Measurements from ENCODE around the gene CLDN5. TPM values are rescaled to one million over a fixed set of nuclear protein-coding genes. Genes with fewer than 3 reads are reported as not detected.

Gene CLDN5
- total and polyA plus RNA-seq, 10 donors = 18.1 to 167 (median 63.4) TPM

DNA sequence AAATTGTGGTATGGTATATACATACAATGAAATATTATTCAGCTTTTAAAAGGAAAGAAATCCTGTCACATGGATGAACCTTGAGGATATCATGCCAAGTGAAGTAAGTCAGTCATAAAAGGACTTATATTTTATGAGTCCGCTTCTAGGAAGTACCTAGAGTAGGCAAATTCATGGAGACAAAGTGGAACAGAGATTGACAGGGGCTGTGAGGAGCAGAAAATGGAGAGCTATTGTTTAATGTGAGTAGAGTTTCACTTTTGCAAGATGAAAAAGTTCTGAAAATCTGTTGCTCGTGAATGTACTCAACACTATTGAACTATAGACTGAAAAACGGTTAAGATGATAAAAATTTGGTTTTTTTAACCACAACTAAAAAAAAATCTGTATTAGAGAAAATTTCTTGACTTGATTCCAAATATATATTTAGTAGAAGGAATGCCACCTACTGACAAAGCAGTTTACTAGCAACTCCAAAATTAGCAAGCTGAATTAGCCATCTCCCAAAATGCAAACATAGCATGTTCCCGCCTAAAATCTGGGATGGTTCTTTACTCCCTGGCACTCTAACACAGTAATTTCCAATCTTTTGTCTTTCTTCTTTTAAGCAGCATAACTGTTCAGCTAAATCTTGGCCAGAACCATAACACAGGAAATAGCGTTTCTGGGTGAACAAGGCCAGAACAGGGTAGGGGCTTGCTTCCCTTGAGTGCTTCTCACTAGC lies 46.7 kb downstream of the CLDN5 start:
- DNase-seq = no peak
- Histone ChIP-seq H3K36me3 (peaks cover 0 to 38% (median 27%) of the 10 kb centered on the region in 6 donors), H3K9me3 (no peaks in the 10 kb centered on the region), H3K4me1 (peaks cover 14 to 58% (median 42%) of the 10 kb centered on the region in 6 donors), H3K27me3 (replicated peaks in 1 of 7) (no peaks in the 10 kb centered on the region), H3K4me3 (peak overlapping the region; percentile 87 to 99 (median 97)), H3K27ac (peak overlapping the region in 6 of 8 donors; percentile 2 to 99 (median 98))
- TF ChIP-seq POLR2AphosphoS5 (IDR thresholded peaks at IDR 0.05) (no peak), POLR2A (IDR thresholded peaks at IDR 0.05) (no peak)
- TF ChIP-seq, protein P1, sequence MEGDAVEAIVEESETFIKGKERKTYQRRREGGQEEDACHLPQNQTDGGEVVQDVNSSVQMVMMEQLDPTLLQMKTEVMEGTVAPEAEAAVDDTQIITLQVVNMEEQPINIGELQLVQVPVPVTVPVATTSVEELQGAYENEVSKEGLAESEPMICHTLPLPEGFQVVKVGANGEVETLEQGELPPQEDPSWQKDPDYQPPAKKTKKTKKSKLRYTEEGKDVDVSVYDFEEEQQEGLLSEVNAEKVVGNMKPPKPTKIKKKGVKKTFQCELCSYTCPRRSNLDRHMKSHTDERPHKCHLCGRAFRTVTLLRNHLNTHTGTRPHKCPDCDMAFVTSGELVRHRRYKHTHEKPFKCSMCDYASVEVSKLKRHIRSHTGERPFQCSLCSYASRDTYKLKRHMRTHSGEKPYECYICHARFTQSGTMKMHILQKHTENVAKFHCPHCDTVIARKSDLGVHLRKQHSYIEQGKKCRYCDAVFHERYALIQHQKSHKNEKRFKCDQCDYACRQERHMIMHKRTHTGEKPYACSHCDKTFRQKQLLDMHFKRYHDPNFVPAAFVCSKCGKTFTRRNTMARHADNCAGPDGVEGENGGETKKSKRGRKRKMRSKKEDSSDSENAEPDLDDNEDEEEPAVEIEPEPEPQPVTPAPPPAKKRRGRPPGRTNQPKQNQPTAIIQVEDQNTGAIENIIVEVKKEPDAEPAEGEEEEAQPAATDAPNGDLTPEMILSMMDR (IDR thresholded peaks at IDR 0.05 in 8 of 11, conservative IDR thresholded peaks at IDR 0.05 in 3 of 11) = peak in 3 of 11 experiments; percentile 13 to 40 (median 31)
- intact Hi-C loops (cut with DNase I; ENCODE audit: low total_unique reads) = loop anchor here (10.0 kb wide), 1 partner anchor 333 kb away; the partner anchor contains the start of gene ESS2
- WGBS, 5 donors = 14 to 24% (median 21%) methylated on average over 5 of the region's 5 CpGs

DNA sequence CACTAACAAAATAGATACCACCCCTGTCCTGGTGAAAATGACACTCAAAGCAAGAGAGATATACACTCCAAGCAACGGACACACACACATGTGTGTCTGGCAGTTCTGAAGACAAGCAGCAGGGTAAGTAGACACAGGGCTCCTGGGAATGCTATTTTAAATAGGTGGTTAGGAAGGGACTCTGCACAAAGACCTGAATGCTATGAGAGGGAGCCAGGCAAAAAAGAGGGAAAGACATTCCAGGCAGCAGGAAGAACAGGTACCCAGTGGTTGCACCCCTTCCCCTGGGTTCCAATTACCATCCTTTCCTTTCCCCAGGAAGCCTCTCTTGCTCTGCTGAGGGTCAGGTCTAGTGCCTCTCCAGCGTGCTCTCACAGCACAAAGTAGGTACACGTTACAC lies 48.2 kb downstream of the CLDN5 start:
- intact Hi-C loops (cut with DNase I; ENCODE audit: low total_unique reads) = loop anchor here (10.0 kb wide), 1 partner anchor 331 kb away; the partner anchor contains the start of gene ESS2
- no peak for DNase-seq
- TF ChIP-seq, protein P1 (IDR thresholded peaks at IDR 0.05 in 8 of 11, conservative IDR thresholded peaks at IDR 0.05 in 3 of 11) = no peak
- no peak for TF ChIP-seq POLR2A (IDR thresholded peaks at IDR 0.05)
- Histone ChIP-seq H3K4me3 (no peak overlapping the region), H3K27me3 (replicated peaks in 1 of 7) (no peaks in the 10 kb centered on the region), H3K4me1 (peaks cover 14 to 57% (median 42%) of the 10 kb centered on the region in 6 donors), H3K9me3 (no peaks in the 10 kb centered on the region), H3K36me3 (peaks cover 0 to 53% (median 41%) of the 10 kb centered on the region in 6 donors), H3K27ac (no peak overlapping the region)
- WGBS, 5 donors = 82 to 88% (median 85%) methylated on average over 3 of the region's 3 CpGs

GRCh38 chr22:19473578-19473977 lies 50.6 kb downstream of the CLDN5 start:
- Histone ChIP-seq H3K27ac (no peak overlapping the region), H3K4me3 (no peak overlapping the region), H3K4me1 (peaks cover 10 to 42% (median 30%) of the 10 kb centered on the region in 6 donors), H3K9me3 (no peaks in the 10 kb centered on the region), H3K27me3 (replicated peaks in 1 of 7) (no peaks in the 10 kb centered on the region), H3K36me3 (peaks cover 0 to 78% (median 66%) of the 10 kb centered on the region in 6 donors)
- intact Hi-C loops (cut with DNase I; ENCODE audit: low total_unique reads) = loop anchor here (10.0 kb wide), 1 partner anchor 329 kb away; the partner anchor contains the start of gene ESS2
- DNase-seq = no peak
- WGBS, 5 donors = 78 to 95% (median 90%) methylated on average over 3 of the region's 3 CpGs
- TF ChIP-seq, protein P1 (IDR thresholded peaks at IDR 0.05 in 8 of 11, conservative IDR thresholded peaks at IDR 0.05 in 3 of 11) = no peak
- TF ChIP-seq POLR2A (IDR thresholded peaks at IDR 0.05) = no peak
- no peak for TF ChIP-seq POLR2AphosphoS5 (IDR thresholded peaks at IDR 0.05)

Other genes starting within 250 kb of the CLDN5 start
- 10 to 100 TPM in 1 of 7 donors, 1 to 10 TPM in 6; 4.4 to 12.4 (median 6.4) TPM for gene CLTCL1, start 232.7 kb downstream of the CLDN5 start, total RNA-seq
- 1 to 10 TPM; 1.0 to 3.5 (median 2.0) TPM for gene CLTCL1, start 232.7 kb downstream of the CLDN5 start, polyA plus RNA-seq
- 10 to 100 TPM; 22.3 to 31.7 (median 26.6) TPM for gene HIRA, start 92.7 kb downstream of the CLDN5 start, total RNA-seq
- 10 to 100 TPM in 1 of 3 donors, 1 to 10 TPM in 2; 8.9 to 12.2 (median 8.9) TPM for gene HIRA, start 92.7 kb downstream of the CLDN5 start, polyA plus RNA-seq
- gene MRPL40, start 91.9 kb downstream of the CLDN5 start, total RNA-seq = 10 to 100 TPM; 11.7 to 29.3 (median 18.1) TPM
- gene MRPL40, start 91.9 kb downstream of the CLDN5 start, polyA plus RNA-seq = 10 to 100 TPM; 40.6 to 55.7 (median 42.4) TPM
- 10 to 100 TPM; 28.8 to 48.8 (median 34.1) TPM for gene C22orf39, start 76.7 kb downstream of the CLDN5 start, total RNA-seq
- gene C22orf39, start 76.7 kb downstream of the CLDN5 start, polyA plus RNA-seq = 10 to 100 TPM; 34.0 to 41.9 (median 41.2) TPM
- 10 to 100 TPM; 35.6 to 49.9 (median 40.1) TPM for gene UFD1, start 45.2 kb downstream of the CLDN5 start, total RNA-seq
- 10 to 100 TPM; 41.8 to 55.4 (median 52.2) TPM for gene UFD1, start 45.2 kb downstream of the CLDN5 start, polyA plus RNA-seq
- gene CDC45, start 44.5 kb downstream of the CLDN5 start, total RNA-seq = 1 to 10 TPM; 1.5 to 7.3 (median 4.5) TPM
- gene CDC45, start 44.5 kb downstream of the CLDN5 start, polyA plus RNA-seq = 1 to 10 TPM; 5.1 to 6.7 (median 5.6) TPM
- 10 to 100 TPM in 6 of 7 donors, 1 to 10 TPM in 1; 9.2 to 19.2 (median 13.1) TPM for gene SEPTIN5, start 190.1 kb upstream of the CLDN5 start, total RNA-seq
- 1 to 10 TPM; 4.0 to 7.5 (median 4.3) TPM for gene SEPTIN5, start 190.1 kb upstream of the CLDN5 start, polyA plus RNA-seq
- 10 to 100 TPM in 6 of 7 donors, 1 to 10 TPM in 1; 6.9 to 25.4 (median 16.5) TPM for gene GP1BB, start 199.1 kb upstream of the CLDN5 start, total RNA-seq
- gene GP1BB, start 199.1 kb upstream of the CLDN5 start, polyA plus RNA-seq = 1 to 10 TPM; 4.2 to 5.1 (median 4.8) TPM
- 10 to 100 TPM in 1 of 7 donors, 1 to 10 TPM in 3, under 1 TPM in 3; 0.23 to 10.5 (median 3.1) TPM for gene TBX1, start 236.4 kb upstream of the CLDN5 start, total RNA-seq
- gene TBX1, start 236.4 kb upstream of the CLDN5 start, polyA plus RNA-seq = under 1 TPM; 0.17 to 0.71 (median 0.61) TPM